ENCODE results near the gene GPLD1. TPM values are rescaled to one million over a fixed set of nuclear protein-coding genes. Genes with fewer than 3 reads are reported as not detected.
A peak's percentile ranks its signal among the peaks of the same experiment; 100 is the strongest.

GPLD1 gene
- total and polyA plus RNA-seq, 8 donors, result 0.27 to 1.2 (median 0.93) TPM

- no peak for TF ChIP-seq CTCF (IDR thresholded peaks at IDR 0.05)
- Histone ChIP-seq H3K4me3 (no peak overlapping the region), H3K36me3 (no peaks in the 10 kb centered on the region), H3K4me1 (peaks cover 0 to 9% (median 0%) of the 10 kb centered on the region in 3 donors), H3K27ac (no peak overlapping the region), H3K27me3 (no peaks in the 10 kb centered on the region), H3K9me3 (no peaks in the 10 kb centered on the region)
- 89 to 90% methylated on average over 11 of the region's 11 CpGs for WGBS, 2 donors
- DNase-seq, result no peak
- FAIRE-seq, result no peak
- intact Hi-C loops (cut with DNase I), result no loop called here
- ATAC-seq, result no peak
Measured at GRCh38 chr6:24497254-24497970, 8.0 kb upstream of the GPLD1 start.

- DNase-seq (peak; percentile 63 to 87 (median 72)), ATAC-seq (peak; percentile 87 to 91 (median 89)), FAIRE-seq (no peak)
- TF ChIP-seq CTCF (IDR thresholded peaks at IDR 0.05), result no peak
- peaks cover 0 to 9% (median 0%) of the 10 kb centered on the region in 3 donors for H3K4me1 ChIP-seq
- H3K27me3 ChIP-seq, result no peaks in the 10 kb centered on the region
- no peaks in the 10 kb centered on the region for H3K36me3 ChIP-seq
- peak within 1 kb of the TSS; percentile 36 to 74 (median 56) for H3K4me3 ChIP-seq
- WGBS, 2 donors, result 0% methylated on average over 68 to 93 of the region's 93 CpGs
- intact Hi-C loops (cut with DNase I), result no loop called here
- no peaks in the 10 kb centered on the region for H3K9me3 ChIP-seq
- peak within 1 kb of the TSS; percentile 52 to 87 (median 74) for H3K27ac ChIP-seq
Measured at GRCh38 chr6:24494821-24495795, 5.7 kb upstream of the GPLD1 start, which contains the start of gene ALDH5A1. Gene ALDH5A1, plus strand, starts transcription at chr6:24494969. Its CDS starts 28 bp downstream, at chr6:24494997.

GRCh38 chr6:24493945-24494820 lies 4.8 kb upstream of the GPLD1 start:
- DNase-seq, result peak in 1 of 6 donors; percentile 18
- no peak for FAIRE-seq
- Histone ChIP-seq H3K9me3 (no peaks in the 10 kb centered on the region), H3K27me3 (no peaks in the 10 kb centered on the region), H3K36me3 (no peaks in the 10 kb centered on the region), H3K4me3 (peak overlapping the region; percentile 36 to 74 (median 56)), H3K27ac (peak overlapping the region; percentile 52 to 87 (median 74)), H3K4me1 (peaks cover 0 to 9% (median 0%) of the 10 kb centered on the region in 3 donors)
- no peak for TF ChIP-seq CTCF (IDR thresholded peaks at IDR 0.05)
- WGBS, 2 donors, result 11 to 13% methylated on average over 34 to 36 of the region's 36 CpGs
- intact Hi-C loops (cut with DNase I), result no loop called here
- ATAC-seq, result no peak

- FAIRE-seq (no peak), DNase-seq (no peak), ATAC-seq (no peak)
- Histone ChIP-seq H3K4me1 (peaks cover 0 to 9% (median 0%) of the 10 kb centered on the region in 3 donors), H3K27ac (no peak overlapping the region), H3K9me3 (no peaks in the 10 kb centered on the region), H3K27me3 (no peaks in the 10 kb centered on the region), H3K36me3 (no peaks in the 10 kb centered on the region), H3K4me3 (no peak overlapping the region)
- whole genome bisulfite sequencing, 2 donors, result 76% methylated on average over 3 of the region's 3 CpGs
- TF ChIP-seq CTCF (IDR thresholded peaks at IDR 0.05), result no peak
- intact Hi-C loops (cut with DNase I), result no loop called here
Measured at GRCh38 chr6:24492475-24492874, 3.1 kb upstream of the GPLD1 start.
